Measurements from ENCODE around the gene NKAIN2.

The NKAIN2 gene

GRCh38 chr6:124870611-124871459 lies 1067.2 kb downstream of the NKAIN2 start:
- no peak for DNase-seq (ENCODE audit: low read depth in 1 of 2, low spot score in 1 of 2)

GRCh38 chr6:124872361-124873065 lies 1068.8 kb downstream of the NKAIN2 start:
- no peak for DNase-seq (ENCODE audit: low read depth in 1 of 2, low spot score in 1 of 2)

DNA sequence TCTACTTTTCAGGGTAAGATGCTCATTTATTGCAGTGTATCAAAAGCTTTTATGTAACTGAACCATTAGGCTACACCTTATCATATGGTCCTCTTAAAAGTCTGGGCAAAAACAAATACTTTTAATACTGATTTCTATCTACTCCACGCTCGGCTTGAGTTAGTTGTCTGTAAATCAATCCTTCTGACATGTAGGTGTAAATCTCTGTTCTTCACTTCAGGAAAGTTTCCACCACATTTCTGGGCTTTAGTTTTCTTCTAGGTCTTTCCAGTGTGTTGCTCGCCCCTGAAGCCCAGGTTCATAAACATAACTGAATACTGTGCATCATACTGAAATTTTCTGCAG lies 1069.4 kb downstream of the NKAIN2 start:
- no peak for DNase-seq (ENCODE audit: low read depth in 1 of 2, low spot score in 1 of 2)

Data from activated CD4-positive, alpha-beta T cell treated with anti-CD3 and anti-CD28 coated beads, Interleukin-2, amount 50 U/mL, for 24 hours (primary cell).